Body of pancreas (tissue), 4 donors: ENCODE data around the gene IQCM. TPM values are rescaled to one million over a fixed set of nuclear protein-coding genes. Genes with fewer than 3 reads are reported as not detected.

ENCODE experiments used
- ATAC-seq: fragments of 150-250 bp; one replicate; pipeline ENCODE4 v1.9.1; 2016
- DNase-seq, 4 donors: peaks; one replicate each; pipeline ENCODE4 v3.0.0-alpha.2; 2019
- H3K27ac ChIP-seq, 4 donors: fragments of 200-600 bp; sonication (generic); 1 replicate in 3 of 4; 2 replicates in 1 of 4; pipeline versions ENCODE4 v1.5.1 to v1.6.1; 2016 to 2019; ENCODE audit warnings: mild to moderate bottlenecking in 1 of 4, mixed read lengths in 1 of 4, moderate library complexity in 1 of 4
- H3K27me3 ChIP-seq, 2 donors: fragments of 200-600 bp; sonication (generic); one replicate each; pipeline ENCODE4 v1.6.0; 2016; ENCODE audit warnings: mild to moderate bottlenecking in 1 of 2
- H3K36me3 ChIP-seq, 2 donors: fragments of 200-600 bp; sonication (generic); replicated peaks in 1 of 2; 2 replicates each; pipeline ENCODE4 v1.5.1; 2016; ENCODE audit warnings: low read depth in 2 of 2; ENCODE audit not compliant: insufficient read depth in 1 of 2
- H3K4me1 ChIP-seq: fragments of 200-600 bp; sonication (generic); one replicate; pipeline ENCODE4 v1.6.0; 2016
- H3K4me3 ChIP-seq, 2 donors: fragments of 200-600 bp; sonication (generic); 1 replicate in 1 of 2; 2 replicates in 1 of 2; pipeline ENCODE4 v1.5.1; 2016 to 2019
- H3K9me3 ChIP-seq, 3 donors: fragments of 200-600 bp; sonication (generic); 1 replicate in 2 of 3; 2 replicates in 1 of 3; pipeline ENCODE4 v1.5.1; 2016
- CTCF ChIP-seq, 7 experiments: fragments of 450-650 bp in 4 of 7; fragments of 200-600 bp in 3 of 7; sonication (generic) in 3 of 7; IDR thresholded peaks; one replicate each; pipeline ENCODE4 v1.5.1; 2016 to 2019; ENCODE audit warnings: antibody characterized with exemption in 7 of 7
- POLR2A ChIP-seq, 3 donors: fragments of 450-650 bp; IDR thresholded peaks; one replicate each; pipeline ENCODE4 v1.6.1; 2016; ENCODE audit warnings: antibody characterized with exemption in 3 of 3, mild to moderate bottlenecking in 2 of 3
- WGBS, 2 donors: methylation state at CpG; one replicate each; pipeline ENCODE4 v1.1.5; 2017; 5-methylcytosine and 5-hydroxymethylcytosine counted together
- intact Hi-C: fragments of 100-400 bp; cut with DNase I; formaldehyde crosslinking; loops from one replicate; pipeline ENCODE4 v1.15.1; 2023
- total RNA-seq, 2 donors: library from RNA; depleted of rRNA; stranded (reverse); fragments of >200 nt; gene quantifications; one replicate each; pipeline ENCODE4 v1.1.0, GENCODE V29; 2016

Gene IQCM
- total RNA-seq, 2 donors from 2014 or later, result not detected

- ATAC-seq, result no peak
- H3K27me3 ChIP-seq, result no peaks in the 10 kb centered on the region
- TF ChIP-seq CTCF (IDR thresholded peaks at IDR 0.05), result no peak
- TF ChIP-seq POLR2A (IDR thresholded peaks at IDR 0.05), result no peak
- no peak for DNase-seq
- no peaks in the 10 kb centered on the region for H3K4me1 ChIP-seq
- H3K9me3 ChIP-seq, result no peaks in the 10 kb centered on the region
- intact Hi-C loops, result no loop called here
- no peak overlapping the region for H3K27ac ChIP-seq
- no peaks in the 10 kb centered on the region for H3K36me3 ChIP-seq
- H3K4me3 ChIP-seq, result no peak overlapping the region
- WGBS, 2 donors, result 63 to 72% methylated on average over 3 of the region's 3 CpGs
These were observed 20.9 kb upstream of the IQCM start for GRCh38 chr4:149836546-149836945.

- 80 to 88% methylated on average over 14 of the region's 15 CpGs for WGBS, 2 donors
- TF ChIP-seq POLR2A (IDR thresholded peaks at IDR 0.05) (no peak), CTCF (IDR thresholded peaks at IDR 0.05) (no peak)
- DNase-seq, result no peak
These were observed 19.6 kb upstream of the IQCM start for GRCh38 chr4:149835280-149835679.

GRCh38 chr4:149831656-149832208 is 16.1 kb upstream of the IQCM start:
- Histone ChIP-seq H3K36me3 (no peaks in the 10 kb centered on the region), H3K4me3 (no peak overlapping the region), H3K9me3 (no peaks in the 10 kb centered on the region), H3K4me1 (no peaks in the 10 kb centered on the region), H3K27ac (no peak overlapping the region), H3K27me3 (no peaks in the 10 kb centered on the region)
- intact Hi-C loops, result no loop called here
- DNase-seq (no peak), ATAC-seq (no peak)
- no peak for TF ChIP-seq CTCF (IDR thresholded peaks at IDR 0.05)
- no peak for TF ChIP-seq POLR2A (IDR thresholded peaks at IDR 0.05)

More at GRCh38 chr4:149835280-149835679, 19.6 kb upstream of the IQCM start:
- Histone ChIP-seq H3K4me3 (no peak overlapping the region), H3K27ac (no peak overlapping the region), H3K9me3 (no peaks in the 10 kb centered on the region), H3K27me3 (no peaks in the 10 kb centered on the region), H3K36me3 (no peaks in the 10 kb centered on the region), H3K4me1 (no peaks in the 10 kb centered on the region)
- intact Hi-C loops, result no loop called here
- no peak for ATAC-seq

- H3K27me3 ChIP-seq, result no peaks in the 10 kb centered on the region
- H3K4me3 ChIP-seq, result no peak overlapping the region
- no peaks in the 10 kb centered on the region for H3K9me3 ChIP-seq
- no peaks in the 10 kb centered on the region for H3K36me3 ChIP-seq
- ATAC-seq (no peak), DNase-seq (no peak)
- 68 to 71% methylated on average over 3 of the region's 3 CpGs for WGBS, 2 donors
- H3K27ac ChIP-seq, result no peak overlapping the region
- H3K4me1 ChIP-seq, result no peaks in the 10 kb centered on the region
- intact Hi-C loops, result no loop called here
- TF ChIP-seq POLR2A (IDR thresholded peaks at IDR 0.05) (no peak), CTCF (IDR thresholded peaks at IDR 0.05) (no peak)
These were observed 15.2 kb upstream of the IQCM start for GRCh38 chr4:149830823-149831222.

- DNase-seq (no peak), ATAC-seq (no peak)
- 56 to 69% methylated on average over 2 of the region's 2 CpGs for WGBS, 2 donors
- Histone ChIP-seq H3K9me3 (no peaks in the 10 kb centered on the region), H3K4me3 (no peak overlapping the region), H3K36me3 (no peaks in the 10 kb centered on the region), H3K4me1 (no peaks in the 10 kb centered on the region), H3K27me3 (no peaks in the 10 kb centered on the region), H3K27ac (no peak overlapping the region)
- TF ChIP-seq POLR2A (IDR thresholded peaks at IDR 0.05) (no peak), CTCF (IDR thresholded peaks at IDR 0.05) (no peak)
- intact Hi-C loops, result no loop called here
These were observed 9.7 kb upstream of the IQCM start for GRCh38 chr4:149825336-149825735.
